Right cardiac atrium (tissue), 5 donors: ENCODE data around the gene CASK. TPM values are rescaled to one million over a fixed set of nuclear protein-coding genes. Genes with fewer than 3 reads are reported as not detected.

Experiments used
- ATAC-seq, 2 donors: fragments of 200-7000 bp; cut with Tn5 transposase; one replicate each; pipeline versions ENCODE4 v1.8.0 to v1.9.1; 2020; ENCODE audit warnings: moderate library complexity in 2 of 2, mild to moderate bottlenecking in 1 of 2
- DNase-seq, 3 donors: peaks; one replicate each; pipeline ENCODE4 v3.0.0-alpha.2; 2020
- H3K27ac ChIP-seq: one replicate; pipeline ENCODE4 v1.5.1; 2013; ENCODE audit warnings: mild to moderate bottlenecking, low read length, control low read depth, moderate library complexity
- H3K27me3 ChIP-seq: one replicate; pipeline ENCODE4 v1.6.1; 2013; ENCODE audit not compliant: control insufficient read depth, insufficient read depth
- H3K4me1 ChIP-seq: one replicate; pipeline ENCODE4 v1.6.1; 2013; ENCODE audit warnings: low read length; ENCODE audit not compliant: control insufficient read depth, insufficient read depth
- H3K4me3 ChIP-seq: one replicate; pipeline ENCODE4 v1.5.1; 2013; ENCODE audit warnings: low read length, control low read depth
- H3K9me3 ChIP-seq: one replicate; pipeline ENCODE4 v1.6.1; 2013; ENCODE audit warnings: low read length; ENCODE audit not compliant: control insufficient read depth
- WGBS: extraction: QIAGEN DNeasy Blood & Tissue Kit; methylation state at CpG from one replicate; pipeline ENCODE4 v1.1.7; 2013; 5-methylcytosine and 5-hydroxymethylcytosine counted together
- intact Hi-C, 4 donors: fragments of 100-400 bp; cut with DNase I; formaldehyde crosslinking; loops; one replicate each; pipeline versions ENCODE4 v1.11.0 to v1.14.0; 2022 to 2023
- polyA plus RNA-seq: library from polyadenylated mRNA; stranded (reverse); fragments of 200-250 nt; gene quantifications from one replicate; pipeline ENCODE4 v1.2.3, GENCODE V29; 2013
- total RNA-seq, 4 donors: library from RNA; stranded (reverse); fragmentation: NEBNext Ultra II Directional; extraction: Animal tissue kit (Norgen Biotek cat#: 25700); gene quantifications; one replicate each; pipeline ENCODE4 v1.2.1, GENCODE V29; 2021
- donor health status: healthy with polysubstance abuse.
- donor health status: DM: no; HTN: yes; CAD: no.
- donor health status: DM: no; HTN: no; CAD: no.
- donor health status: DM: no; HTN: yes; CAD: no; lungs with severe emphysema.
- donor health status: DM: yes; HTN: yes; CAD: no.

The CASK gene
- total and polyA plus RNA-seq, 5 donors: 3.3 to 17.5 (median 16.8) TPM

- H3K27ac ChIP-seq: peak overlapping the region; percentile 52
- 61% methylated on average over 3 of the region's 3 CpGs for WGBS
- H3K4me3 ChIP-seq: no peak overlapping the region
- DNase-seq (no peak), ATAC-seq (peak; percentile 76 to 80)
- no peaks in the 10 kb centered on the region for H3K4me1 ChIP-seq
- intact Hi-C loops: no loop called here
- no peaks in the 10 kb centered on the region for H3K27me3 ChIP-seq
- H3K9me3 ChIP-seq: no peaks in the 10 kb centered on the region
Measured at GRCh38 chrX:41468647-41469323, 454.6 kb downstream of the CASK start.

Other genes starting within 250 kb of the CASK start
- gene GPR34, start 234.6 kb downstream of the CASK start, total RNA-seq: 10 to 100 TPM in 2 of 4 donors, 1 to 10 TPM in 2; 5.9 to 10.2 (median 9.2) TPM
- gene GPR34, start 234.6 kb downstream of the CASK start, polyA plus RNA-seq: 1.5 TPM
- gene GPR82, start 199.4 kb downstream of the CASK start, total RNA-seq: under 1 TPM in 3 of 4 donors, not detected in 1; 0.14 to 0.53 (median 0.49) TPM
- gene GPR82, start 199.4 kb downstream of the CASK start, polyA plus RNA-seq: 0.02 TPM